H1 (cell line): ENCODE data around the gene ZNF609. TPM values are rescaled to one million over a fixed set of nuclear protein-coding genes. Genes with fewer than 3 reads are reported as not detected.

ENCODE experiments used
- CTCF ChIA-PET: fragments of 300-600 bp; sonication (Branson Sonifier 250); formaldehyde crosslinking; loops from one replicate; lab custom pipeline; 2021; ENCODE audit not compliant: partially characterized antibody; lab: Charles Lee
- POLR2A ChIA-PET: fragments of 300-600 bp; sonication (Branson Sonifier 250); formaldehyde crosslinking; loops from one replicate; lab custom pipeline; 2021; ENCODE audit warnings: inconsistent platforms; ENCODE audit not compliant: partially characterized antibody; lab: Charles Lee
- DNase-seq, 2 experiments: peaks; one replicate each; pipeline versions ENCODE4 v3.0.0 to v3.0.0-alpha.2; 2010 to 2022; ENCODE audit warnings: low spot score in 2 of 2, low read depth in 1 of 2, mixed read lengths in 1 of 2
- FAIRE-seq: peaks from 2 replicates; lab custom pipeline; 2011; peaks lifted over from hg19 to GRCh38; lab: Jason Lieb, UNC
- H2AFZ ChIP-seq: 2 replicates; pipeline ENCODE4 v1.8.1; 2012; ENCODE audit warnings: low read length, inconsistent platforms
- H2AK5ac ChIP-seq: 2 replicates; pipeline ENCODE4 v1.6.1; 2013; ENCODE audit warnings: low read depth, low read length
- H2BK120ac ChIP-seq: replicated peaks from 2 replicates; pipeline ENCODE3; 2013; ENCODE audit warnings: low read depth, low read length, inconsistent platforms
- H2BK12ac ChIP-seq: 2 replicates; pipeline ENCODE4 v1.6.1; 2013; ENCODE audit warnings: low read depth, low read length
- H2BK15ac ChIP-seq: 2 replicates; pipeline ENCODE4 v1.6.1; 2013; ENCODE audit warnings: low read length
- H2BK20ac ChIP-seq: 2 replicates; pipeline ENCODE4 v1.6.1; 2013; ENCODE audit warnings: low read length
- H2BK5ac ChIP-seq: 2 replicates; pipeline ENCODE4 v1.6.1; 2013; ENCODE audit warnings: low read depth, low read length
- H3K14ac ChIP-seq: 2 replicates; pipeline ENCODE4 v1.6.1; 2013; ENCODE audit warnings: inconsistent platforms; ENCODE audit not compliant: insufficient read length
- H3K18ac ChIP-seq: 2 replicates; pipeline ENCODE4 v1.6.1; 2013; ENCODE audit warnings: low read length; ENCODE audit errors: extremely low read depth
- H3K23ac ChIP-seq: 2 replicates; pipeline ENCODE4 v1.6.1; 2013; ENCODE audit warnings: inconsistent platforms; ENCODE audit not compliant: insufficient read length
- H3K23me2 ChIP-seq: 2 replicates; pipeline ENCODE4 v1.6.1; 2013; ENCODE audit warnings: low read depth, low read length
- H3K27ac ChIP-seq: 2 replicates; pipeline ENCODE4 v1.6.1; 2011; ENCODE audit warnings: low read depth, low read length, inconsistent platforms
- H3K27me3 ChIP-seq, 4 experiments: replicated peaks in 1 of 4; 1 replicate in 1 of 4; 2 replicates in 3 of 4; pipeline versions ENCODE4 v1.6.1 to v1.8.1; 2011 to 2013; ENCODE audit warnings: low read length in 3 of 4, mild to moderate bottlenecking in 3 of 4, inconsistent platforms in 2 of 4, mixed read lengths in 2 of 4, moderate library complexity in 1 of 4; ENCODE audit not compliant: control insufficient read depth in 3 of 4, insufficient read depth in 3 of 4; ENCODE audit errors: extremely low read depth in 1 of 4
- H3K36me3 ChIP-seq, 4 experiments: 2 replicates each; pipeline versions ENCODE4 v1.6.1 to v1.8.1; 2011 to 2013; ENCODE audit warnings: mild to moderate bottlenecking in 4 of 4, low read length in 3 of 4, moderate library complexity in 2 of 4, control low read depth in 1 of 4, inconsistent platforms in 1 of 4; ENCODE audit not compliant: insufficient read depth in 4 of 4, control insufficient read depth in 2 of 4
- H3K4ac ChIP-seq: replicated peaks from 2 replicates; pipeline ENCODE3; 2013; ENCODE audit warnings: low read length, low read depth, mixed read lengths, inconsistent platforms; ENCODE audit not compliant: insufficient read length
- H3K4me1 ChIP-seq, 4 experiments: replicated peaks in 1 of 4; 1 replicate in 1 of 4; 2 replicates in 3 of 4; pipeline versions ENCODE4 v1.6.1 to v1.8.1; 2011 to 2013; ENCODE audit warnings: low read length in 3 of 4, inconsistent platforms in 2 of 4, mixed read lengths in 1 of 4; ENCODE audit not compliant: insufficient read depth in 4 of 4, control insufficient read depth in 3 of 4
- H3K4me2 ChIP-seq, 2 experiments: 2 replicates each; pipeline versions ENCODE4 v1.6.1 to v1.8.1; 2011 to 2013; ENCODE audit warnings: low read depth in 2 of 2, low read length in 2 of 2, control low read depth in 1 of 2, inconsistent platforms in 1 of 2, mild to moderate bottlenecking in 1 of 2; ENCODE audit not compliant: insufficient read depth in 1 of 2
- H3K4me3 ChIP-seq, 4 experiments: fragments of 200-600, 300-600 bp in 1 of 4; sonication (generic), shearing (Covaris generic), sonication (Bioruptor Twin) in 1 of 4; 2 replicates each; pipeline versions ENCODE4 v1.5.1 to v1.8.1; 2011 to 2016; ENCODE audit warnings: low read length in 4 of 4, low read depth in 3 of 4, control low read depth in 2 of 4, inconsistent platforms in 2 of 4, mild to moderate bottlenecking in 2 of 4, mixed read lengths in 1 of 4, moderate library complexity in 1 of 4; ENCODE audit not compliant: insufficient read depth in 2 of 4; ENCODE audit errors: extremely low read depth in 1 of 4
- H3K56ac ChIP-seq: replicated peaks from 2 replicates; pipeline ENCODE3; 2013; ENCODE audit warnings: low read depth, mild to moderate bottlenecking, mixed read lengths, low read length, inconsistent platforms; ENCODE audit not compliant: insufficient read length
- H3K79me1 ChIP-seq: 2 replicates; pipeline ENCODE4 v1.6.1; 2013; ENCODE audit warnings: low read depth, low read length, control low read depth
- H3K79me2 ChIP-seq, 2 experiments: 2 replicates each; pipeline versions ENCODE4 v1.6.1 to v1.8.1; 2012 to 2013; ENCODE audit warnings: low read length in 2 of 2, mild to moderate bottlenecking in 2 of 2, inconsistent platforms in 1 of 2; ENCODE audit not compliant: insufficient read depth in 2 of 2, control insufficient read depth in 1 of 2
- H3K9ac ChIP-seq, 4 experiments: replicated peaks in 1 of 4; 1 replicate in 1 of 4; 2 replicates in 3 of 4; pipeline versions ENCODE4 v1.6.1 to v1.8.1; 2011 to 2013; ENCODE audit warnings: low read depth in 3 of 4, low read length in 3 of 4, control low read depth in 2 of 4, mild to moderate bottlenecking in 2 of 4, moderate library complexity in 2 of 4, inconsistent platforms in 1 of 4; ENCODE audit errors: extremely low read depth in 1 of 4
- H3K9me3 ChIP-seq, 2 experiments: 2 replicates each; pipeline versions ENCODE4 v1.6.1 to v1.8.1; 2012 to 2013; ENCODE audit warnings: mild to moderate bottlenecking in 2 of 2, moderate library complexity in 2 of 2, control low read depth in 1 of 2, inconsistent platforms in 1 of 2, low read depth in 1 of 2, low read length in 1 of 2, mixed read lengths in 1 of 2; ENCODE audit not compliant: insufficient read depth in 2 of 2
- H4K20me1 ChIP-seq, 2 experiments: replicated peaks in 1 of 2; 2 replicates each; pipeline versions ENCODE3 to v1.8.1; 2011 to 2013; ENCODE audit warnings: inconsistent platforms in 2 of 2, low read length in 2 of 2, mild to moderate bottlenecking in 1 of 2; ENCODE audit not compliant: insufficient read depth in 2 of 2, control insufficient read depth in 1 of 2
- H4K5ac ChIP-seq: 2 replicates; pipeline ENCODE4 v1.6.1; 2013; ENCODE audit warnings: low read length, low read depth, mixed read lengths, inconsistent platforms; ENCODE audit not compliant: insufficient read length
- H4K8ac ChIP-seq: 2 replicates; pipeline ENCODE4 v1.8.0; 2013; ENCODE audit warnings: mild to moderate bottlenecking, moderate library complexity, low read length, inconsistent platforms; ENCODE audit not compliant: insufficient read depth; ENCODE audit errors: extremely low read depth
- H4K91ac ChIP-seq: replicated peaks from 2 replicates; pipeline ENCODE3; 2013; ENCODE audit warnings: low read length, mixed read lengths, inconsistent platforms; ENCODE audit not compliant: insufficient read length
- ASH2L ChIP-seq: fragments of 200-600, 300-600 bp; sonication (generic); IDR thresholded peaks from one replicate; pipeline ENCODE4 v1.7.1; 2017; ENCODE audit warnings: low read length
- BCL11A ChIP-seq, 2 experiments: IDR thresholded peaks; one replicate each; pipeline ENCODE4 v1.6.1; 2011; ENCODE audit warnings: low read depth in 2 of 2, low read length in 2 of 2, mild to moderate bottlenecking in 2 of 2
- CBX8 ChIP-seq: fragments of 300-800, 300-1000 bp; sonication (generic); IDR thresholded peaks from 2 replicates; pipeline ENCODE4 v1.7.1; 2016; ENCODE audit warnings: low read depth, low read length, borderline replicate concordance
- KDM5A ChIP-seq: fragments of 200-600 bp; IDR thresholded peaks from 2 replicates; pipeline ENCODE4 v1.7.1; 2012; ENCODE audit warnings: mild to moderate bottlenecking, low read length, inconsistent platforms, mixed read lengths
- PHF8 ChIP-seq: fragments of 200-600 bp; sonication (generic); conservative IDR thresholded peaks from 2 replicates; pipeline ENCODE4 v1.7.1; 2012; ENCODE audit warnings: low read depth, mild to moderate bottlenecking, inconsistent platforms, low read length, moderate library complexity
- WGBS, 2 experiments: shearing (Covaris generic) in 1 of 2; methylation state at CpG; one replicate each; pipeline versions ENCODE4 v1.1.6 to v1.1.7; 2013 to 2015; ENCODE audit warnings: low lambda C conversion rate in 2 of 2, mixed read lengths in 2 of 2, inconsistent platforms in 1 of 2, low coverage in 1 of 2, missing lambda C conversion rate in 1 of 2; ENCODE audit not compliant: insufficient replicate concordance in 2 of 2, insufficient coverage in 1 of 2, insufficient read length in 1 of 2; ENCODE audit errors: extremely low coverage in 1 of 2, missing lambda C conversion rate in 1 of 2; 5-methylcytosine and 5-hydroxymethylcytosine counted together
- polyA plus RNA-seq, 7 experiments: library from polyadenylated mRNA; depleted of rRNA in 3 of 7; stranded (reverse) in 5 of 7; unstranded in 2 of 7; fragments of >200 nt in 5 of 7; fragments of 200-250 nt in 2 of 7; gene quantifications; 1 replicate in 5 of 7; 2 replicates in 1 of 7; 4 replicates in 1 of 7; pipeline versions ENCODE4 v1.2.1 to v1.2.3, GENCODE V29; 2011 to 2013; ENCODE audit warnings: missing spikeins in 2 of 7, mixed read lengths in 2 of 7
- total RNA-seq: library from RNA; stranded (reverse); fragmentation: NEBNext Ultra II Directional; extraction: Animal tissue kit (Norgen Biotek cat#: 25700); gene quantifications from 2 replicates; pipeline ENCODE4 v1.2.1, GENCODE V29; 2021

ZNF609 gene
- total and polyA plus RNA-seq, 2 of the 8 experiments (the other 6 are each of a cell fraction or from before 2014, with no cell fraction given), result 15.5 to 47.8 TPM

GRCh38 chr15:64656508-64656907 lies 196.1 kb downstream of the ZNF609 start:
- POLR2A ChIA-PET, result interaction anchor here (1.1 kb wide), 1 partner anchor 157 kb away, joined by 3 read pairs; no protein-coding TSS in a partner anchor
- no peak overlapping the region for H3K14ac ChIP-seq
- H3K9me3 ChIP-seq, result no peaks in the 10 kb centered on the region
- no peak for DNase-seq
- CTCF ChIA-PET, result interaction anchor here (0.7 to 1.1 kb wide), 3 partner anchors 60 to 147 kb away, joined by 3 read pairs; no protein-coding TSS in a partner anchor
- no peak overlapping the region for H3K56ac ChIP-seq
- no peak overlapping the region for H3K4ac ChIP-seq
- H4K20me1 ChIP-seq, result peaks cover 0 to 1% of the 10 kb centered on the region in 2 experiments
- no peak overlapping the region for H2AK5ac ChIP-seq
- no peak overlapping the region for H2BK12ac ChIP-seq
- no peak overlapping the region for H2BK120ac ChIP-seq
- H4K5ac ChIP-seq, result no peak overlapping the region
- H2AFZ ChIP-seq, result no peak overlapping the region
- H2BK20ac ChIP-seq, result no peak overlapping the region
- H4K8ac ChIP-seq, result no peak overlapping the region
- H2BK5ac ChIP-seq, result no peak overlapping the region
- WGBS, 2 experiments, result 88% methylated on average over 2 of the region's 2 CpGs; no CpG with 5 or more reads in 1 of the 2 experiments
- no peak overlapping the region for H3K27ac ChIP-seq
- no peak overlapping the region for H3K23ac ChIP-seq
- H3K36me3 ChIP-seq, result no peaks in the 10 kb centered on the region
- no peak overlapping the region for H3K18ac ChIP-seq
- peaks cover 1 to 2% (median 1%) of the 10 kb centered on the region in 4 experiments; a peak in 4 of 7 replicates for H3K4me1 ChIP-seq
- no peaks in the 10 kb centered on the region for H3K23me2 ChIP-seq
- H3K79me2 ChIP-seq, result peaks cover 0 to 9% of the 10 kb centered on the region in 2 experiments; a peak in 1 of 4 replicates
- no peak for TF ChIP-seq CBX8
- no peak for TF ChIP-seq ASH2L
- TF ChIP-seq KDM5A, result no peak
- TF ChIP-seq BCL11A (IDR thresholded peaks at IDR 0.05; ENCODE audit: low read depth in 2 of 2, low read length in 2 of 2), result no peak
- no peak for TF ChIP-seq PHF8
- H2BK15ac ChIP-seq, result no peak overlapping the region
- no peak overlapping the region for H3K4me2 ChIP-seq
- no peaks in the 10 kb centered on the region for H3K27me3 ChIP-seq
- H3K4me3 ChIP-seq, result no peak overlapping the region
- no peak for FAIRE-seq
- no peak overlapping the region for H3K9ac ChIP-seq
- no peaks in the 10 kb centered on the region for H3K79me1 ChIP-seq
- H4K91ac ChIP-seq, result no peak overlapping the region
